A549 (cell line): ENCODE results near the gene SLC6A3. TPM values are rescaled to one million over a fixed set of nuclear protein-coding genes. Genes with fewer than 3 reads are reported as not detected.

ENCODE experiments used
- ATAC-seq, 2 experiments: fragments of 200-7000 bp in 1 of 2; fragments of >200 bp in 1 of 2; cut with Nextera tagmentation in 1 of 2; cut with Tn5 transposase in 1 of 2; 3 replicates each; pipeline versions ENCODE4 v1.8.0 to v1.9.1; 2018 to 2020; ENCODE audit warnings: mild to moderate bottlenecking in 1 of 2, moderate library complexity in 1 of 2
- CTCF ChIA-PET: fragments of 300-600 bp; sonication (Branson Sonifier 250); formaldehyde crosslinking; extraction: SDS; loops from one replicate; lab custom pipeline; 2021; ENCODE audit warnings: antibody characterized with exemption, inconsistent platforms; lab: Yijun Ruan, JAX
- POLR2A ChIA-PET: fragments of 350-600 bp; formaldehyde crosslinking; extraction: SDS; loops from one replicate; lab custom pipeline; 2021; ENCODE audit warnings: antibody characterized with exemption, inconsistent platforms; lab: Yijun Ruan, JAX
- DNase-seq, 2 experiments: peaks; one replicate each; pipeline versions ENCODE4 v3.0.0 to v3.0.0-alpha.2; 2011 to 2016; ENCODE audit warnings: low read depth in 1 of 2, low spot score in 1 of 2
- FAIRE-seq: peaks from 2 replicates; lab custom pipeline; 2011; peaks lifted over from hg19 to GRCh38; lab: Jason Lieb, UNC
- H3K27ac ChIP-seq, 2 experiments: fragments of >200 bp; sonication (Bioruptor Twin); formaldehyde crosslinking; 3 replicates each; pipeline ENCODE4 v1.5.1; 2016 to 2017
- H3K4me1 ChIP-seq: fragments of >200 bp; sonication (Bioruptor Twin); formaldehyde crosslinking; 3 replicates; pipeline ENCODE4 v1.6.1; 2016
- H3K4me2 ChIP-seq: fragments of >200 bp; sonication (Bioruptor Twin); formaldehyde crosslinking; 3 replicates; pipeline ENCODE4 v1.6.1; 2016
- H3K4me3 ChIP-seq: fragments of >200 bp; sonication (Bioruptor Twin); formaldehyde crosslinking; 3 replicates; pipeline ENCODE4 v1.5.1; 2016
- H3K9me3 ChIP-seq: fragments of >200 bp; sonication (Bioruptor Twin); formaldehyde crosslinking; 3 replicates; pipeline ENCODE4 v1.6.1; 2016
- ATOH8 ChIP-seq: fragments of 250-450 bp; sonication (Bioruptor Pico); IDR thresholded peaks from 2 replicates; pipeline ENCODE4 v1.5.0; 2020; ENCODE audit warnings: low read depth, mild to moderate bottlenecking, moderate library complexity
- CBX8 ChIP-seq: fragments of 200-600 bp; sonication (generic); IDR thresholded peaks from 2 replicates; pipeline ENCODE4 v1.6.1; 2016
- CHD2 ChIP-seq: fragments of 150-350 bp; IDR thresholded peaks from 2 replicates; pipeline ENCODE4 v1.6.1; 2014; ENCODE audit warnings: low read length; ENCODE audit not compliant: partially characterized antibody
- CHD4 ChIP-seq: fragments of 200-600 bp; sonication (generic); IDR thresholded peaks from 2 replicates; pipeline ENCODE4 v1.6.1; 2016; ENCODE audit warnings: antibody characterized with exemption, mild to moderate bottlenecking, borderline replicate concordance
- E2F6 ChIP-seq: IDR thresholded peaks from 2 replicates; pipeline ENCODE4 v1.6.1; 2012; ENCODE audit warnings: low read depth, borderline replicate concordance
- EHF ChIP-seq: fragments of 250-450 bp; sonication (Bioruptor Pico); IDR thresholded peaks from 2 replicates; pipeline ENCODE4 v1.5.0; 2020; ENCODE audit warnings: mild to moderate bottlenecking
- EP300 ChIP-seq, 2 experiments: fragments of >200 bp; sonication (Bioruptor Twin); formaldehyde crosslinking; IDR thresholded peaks; 2 replicates in 1 of 2; 3 replicates in 1 of 2; pipeline ENCODE4 v1.6.1; 2016 to 2017
- FOSB ChIP-seq: fragments of 250-450 bp; sonication (Bioruptor Pico); IDR thresholded peaks from 2 replicates; pipeline ENCODE4 v1.5.0; 2020; ENCODE audit warnings: mild to moderate bottlenecking, moderate library complexity
- HDAC2 ChIP-seq: fragments of 200-600 bp; sonication (generic); IDR thresholded peaks from 2 replicates; pipeline ENCODE4 v1.6.1; 2016
- JUNB ChIP-seq: fragments of >200 bp; sonication (Bioruptor Twin); formaldehyde crosslinking; IDR thresholded peaks from 2 replicates; pipeline ENCODE4 v1.6.1; 2016
- KDM1A ChIP-seq: fragments of 200-600 bp; sonication (generic); IDR thresholded peaks from 2 replicates; pipeline ENCODE4 v1.6.1; 2016; ENCODE audit warnings: low read depth, mild to moderate bottlenecking
- MAFK ChIP-seq: fragments of 450-650 bp; IDR thresholded peaks from 2 replicates; pipeline ENCODE4 v1.6.1; 2014; ENCODE audit not compliant: partially characterized antibody
- MAX ChIP-seq: IDR thresholded peaks from 2 replicates; pipeline ENCODE4 v1.6.1; 2012
- MYC ChIP-seq: IDR thresholded peaks from 2 replicates; pipeline ENCODE4 v1.6.1; 2012; ENCODE audit warnings: mild to moderate bottlenecking, inconsistent platforms, low read length, improper control_type of control experiment, borderline replicate concordance
- NFE2L2 ChIP-seq: fragments of 150-350 bp; conservative IDR thresholded peaks from 2 replicates; pipeline ENCODE4 v1.6.1; 2014; ENCODE audit warnings: low read length
- RAD21 ChIP-seq, 2 experiments: fragments of >200 bp in 1 of 2; sonication (Bioruptor Twin) in 1 of 2; formaldehyde crosslinking in 1 of 2; IDR thresholded peaks in 1 of 2; conservative IDR thresholded peaks in 1 of 2; 2 replicates in 1 of 2; 3 replicates in 1 of 2; pipeline ENCODE4 v1.6.1; 2012 to 2018; ENCODE audit warnings: inconsistent platforms in 1 of 2
- RARB ChIP-seq: fragments of 250-450 bp; sonication (Bioruptor Pico); IDR thresholded peaks from 2 replicates; pipeline ENCODE4 v1.8.0; 2021; ENCODE audit warnings: mild to moderate bottlenecking, moderate library complexity
- RNF2 ChIP-seq: fragments of 200-600 bp; sonication (generic); IDR thresholded peaks from 2 replicates; pipeline ENCODE4 v1.6.1; 2016; ENCODE audit warnings: low read depth, mild to moderate bottlenecking, antibody characterized with exemption, moderate library complexity, borderline replicate concordance
- SMC3 ChIP-seq: fragments of >200 bp; sonication (Bioruptor Twin); formaldehyde crosslinking; IDR thresholded peaks from 3 replicates; pipeline ENCODE4 v1.6.1; 2018; ENCODE audit warnings: inconsistent platforms
- TFCP2L1 ChIP-seq: fragments of 250-450 bp; sonication (Bioruptor Pico); IDR thresholded peaks from 2 replicates; pipeline ENCODE4 v1.5.0; 2021; ENCODE audit warnings: mild to moderate bottlenecking
- ZFP36 ChIP-seq: fragments of 450-650 bp; IDR thresholded peaks from 2 replicates; pipeline ENCODE4 v1.6.1; 2014; ENCODE audit warnings: borderline replicate concordance; ENCODE audit not compliant: partially characterized antibody
- WGBS: methylation state at CpG from one replicate; pipeline ENCODE4 v1.1.6; 2017; ENCODE audit errors: missing lambda C conversion rate; 5-methylcytosine and 5-hydroxymethylcytosine counted together
- polyA plus RNA-seq, 4 experiments: library from polyadenylated mRNA; depleted of rRNA in 3 of 4; stranded (reverse); fragments of >200 nt; fragmentation: RNase III in 1 of 4; extraction: RNeasy Plus Mini Kit Qiagen cat#74134 plus additional on column Dnase treatment in 1 of 4; gene quantifications; 2 replicates in 3 of 4; 3 replicates in 1 of 4; pipeline ENCODE4 v1.2.3, GENCODE V29; 2011 to 2017
- TF ChIP-seq, protein P1 (sequence below): fragments of 450-650 bp; IDR thresholded peaks from 2 replicates; pipeline ENCODE4 v1.6.1; 2014; ENCODE audit warnings: antibody characterized with exemption
- TF ChIP-seq, protein P2 (sequence below): fragments of >200 bp; sonication (Bioruptor Twin); formaldehyde crosslinking; IDR thresholded peaks from 2 replicates; pipeline ENCODE4 v1.6.1; 2016

The SLC6A3 gene
- polyA plus RNA-seq, 2 of the 4 experiments (the other 2 are of a cell fraction): 0.05 to 0.06 TPM

DNA sequence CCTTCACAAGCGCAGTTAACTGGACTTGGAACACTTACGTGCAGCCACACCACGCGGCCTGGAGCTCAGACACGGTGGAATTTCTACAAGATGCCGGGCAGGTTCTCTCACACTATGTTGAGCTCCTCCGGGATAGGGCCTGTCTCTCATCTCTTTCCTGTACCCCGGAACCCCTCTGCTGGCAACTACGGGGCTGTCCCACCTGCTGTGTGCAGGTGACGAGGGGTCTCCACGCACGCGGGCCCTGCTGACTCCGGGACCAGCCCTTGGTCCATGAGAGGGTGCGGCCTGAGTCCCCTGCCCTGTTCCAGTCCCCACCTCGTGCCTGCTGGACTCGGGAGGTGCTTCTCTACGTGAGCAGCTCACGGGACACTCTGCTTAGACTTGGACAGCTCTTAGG lies 40.1 kb downstream of the SLC6A3 start:
- TF ChIP-seq EP300 (IDR thresholded peaks at IDR 0.05) (no peak), EHF (CRISPR knock-in tag) (no peak), SMC3 (no peak), KDM1A (no peak), NFE2L2 (no peak), MAFK (no peak), CHD2 (no peak), RAD21 (conservative IDR thresholded peaks at IDR 0.05 in 1 of 2, IDR thresholded peaks at IDR 0.05 in 1 of 2) (no peak), MYC (no peak), ZFP36 (no peak), FOSB (CRISPR knock-in tag) (no peak), RNF2 (no peak), MAX (no peak), RARB (no peak), ATOH8 (CRISPR knock-in tag) (no peak)
- TF ChIP-seq, protein P1, sequence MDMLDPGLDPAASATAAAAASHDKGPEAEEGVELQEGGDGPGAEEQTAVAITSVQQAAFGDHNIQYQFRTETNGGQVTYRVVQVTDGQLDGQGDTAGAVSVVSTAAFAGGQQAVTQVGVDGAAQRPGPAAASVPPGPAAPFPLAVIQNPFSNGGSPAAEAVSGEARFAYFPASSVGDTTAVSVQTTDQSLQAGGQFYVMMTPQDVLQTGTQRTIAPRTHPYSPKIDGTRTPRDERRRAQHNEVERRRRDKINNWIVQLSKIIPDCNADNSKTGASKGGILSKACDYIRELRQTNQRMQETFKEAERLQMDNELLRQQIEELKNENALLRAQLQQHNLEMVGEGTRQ: no peak
- ATAC-seq (no peak), DNase-seq (no peak), FAIRE-seq (no peak)
- Histone ChIP-seq H3K9me3 (no peaks in the 10 kb centered on the region), H3K27ac (no peak overlapping the region), H3K4me2 (no peak overlapping the region), H3K4me3 (no peak overlapping the region), H3K4me1 (no peaks in the 10 kb centered on the region)
- ChIA-PET POLR2A (interaction anchor here (0.6 kb wide), 1 partner anchor 167 kb away, joined by 6 read pairs; no protein-coding TSS in a partner anchor), CTCF (interaction anchor here (0.8 to 1.9 kb wide), 5 partner anchors 8 to 240 kb away, joined by 3 to 6 read pairs (median 3); no protein-coding TSS in a partner anchor)
- WGBS: 84% methylated on average over 9 of the region's 19 CpGs

DNA sequence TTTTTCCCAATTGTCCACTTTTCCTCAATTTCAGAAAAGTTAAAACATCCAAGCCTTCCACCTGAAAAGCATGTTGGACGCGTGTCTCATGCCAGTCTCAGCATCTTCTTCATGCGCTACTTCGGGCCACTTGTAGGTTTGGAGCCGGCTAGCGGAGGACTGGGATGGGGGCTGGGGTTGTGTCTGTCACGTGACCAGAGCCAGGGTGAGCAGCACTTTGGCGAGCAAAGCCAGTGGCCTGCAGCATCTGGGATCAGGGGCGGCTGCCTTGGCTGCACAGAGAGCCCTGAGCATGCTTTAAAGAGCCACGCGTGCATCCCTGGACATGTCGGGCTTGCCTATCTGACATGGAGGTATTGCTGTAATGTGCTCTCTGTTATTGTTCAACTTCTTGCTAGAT lies 41.2 kb downstream of the SLC6A3 start:
- Histone ChIP-seq H3K4me1 (no peaks in the 10 kb centered on the region), H3K9me3 (no peaks in the 10 kb centered on the region), H3K4me3 (no peak overlapping the region), H3K4me2 (no peak overlapping the region)
- ATAC-seq: no peak
- DNase-seq: no peak
- no peak for FAIRE-seq
- TF ChIP-seq CBX8: no peak
- TF ChIP-seq, protein P1: peak; percentile 54
- TF ChIP-seq, all 56 proteins: peak for 1
- CTCF ChIA-PET: interaction anchor here (1.0 to 1.3 kb wide), 2 partner anchors 196 to 241 kb away, joined by 3 read pairs; no protein-coding TSS in a partner anchor
- POLR2A ChIA-PET: no interaction called here
- 60% methylated on average over 12 of the region's 12 CpGs for WGBS
- no peak overlapping the region for H3K27ac ChIP-seq

DNA sequence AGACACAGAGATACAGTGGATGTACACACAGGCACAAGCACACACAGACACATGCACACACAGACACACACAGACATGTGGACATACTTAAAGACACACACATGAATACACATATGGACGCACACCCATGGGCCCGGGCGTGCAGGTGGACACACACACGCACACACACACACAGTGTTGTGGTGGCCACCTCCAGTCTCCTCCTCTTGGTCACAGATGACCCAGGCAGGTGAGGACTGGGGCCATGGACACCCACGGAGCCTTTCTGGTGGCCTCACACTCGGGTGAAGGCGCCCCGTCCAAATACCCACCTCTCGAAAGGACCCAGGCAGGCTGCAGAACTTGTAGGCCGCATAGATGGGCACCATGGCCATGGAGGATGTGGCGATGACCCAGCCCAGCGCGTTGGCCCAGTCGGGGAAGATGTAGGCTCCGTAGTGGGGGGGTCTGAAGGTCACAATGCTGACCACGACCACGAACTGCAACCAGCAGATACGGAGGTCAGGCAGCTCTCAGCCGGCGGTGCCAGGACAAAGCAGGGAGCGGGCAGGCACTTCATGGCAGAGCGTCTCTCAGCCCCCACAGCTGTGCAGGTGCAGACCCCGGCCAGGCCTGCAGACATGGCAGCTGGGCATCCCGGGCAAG lies 42.5 kb downstream of the SLC6A3 start:
- FAIRE-seq (no peak), ATAC-seq (no peak), DNase-seq (no peak)
- no peak overlapping the region for H3K4me3 ChIP-seq
- peaks cover 6% of the 10 kb centered on the region; the same call in 1 of the 3 replicates for H3K9me3 ChIP-seq
- ChIA-PET POLR2A (no interaction called here), CTCF (no interaction called here)
- no peak overlapping the region for H3K4me2 ChIP-seq
- no peaks in the 10 kb centered on the region for H3K4me1 ChIP-seq
- H3K27ac ChIP-seq: no peak overlapping the region
- WGBS: 41% methylated on average over 12 of the region's 24 CpGs
- TF ChIP-seq RNF2 (no peak), JUNB (no peak), CBX8 (no peak), E2F6 (no peak), TFCP2L1 (CRISPR knock-in tag) (no peak), HDAC2 (no peak), CHD4 (no peak), MAFK (no peak)
- TF ChIP-seq, protein P2, sequence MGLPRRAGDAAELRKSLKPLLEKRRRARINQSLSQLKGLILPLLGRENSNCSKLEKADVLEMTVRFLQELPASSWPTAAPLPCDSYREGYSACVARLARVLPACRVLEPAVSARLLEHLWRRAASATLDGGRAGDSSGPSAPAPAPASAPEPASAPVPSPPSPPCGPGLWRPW: no peak
